Tongue (tissue), 2 donors: ENCODE results near the gene MYO9A. TPM values are rescaled to one million over a fixed set of nuclear protein-coding genes. Genes with fewer than 3 reads are reported as not detected.
"Not testable (repeated sequence)": the region's sequence is repeated elsewhere in the genome, so short reads cannot be mapped to it uniquely, and the experiment has no call there.

Experiments
- DNase-seq: peaks from one replicate; pipeline ENCODE4 v3.0.0-alpha.2; 2015
- total RNA-seq: library from RNA; depleted of rRNA; stranded (reverse); fragments of >200 nt; gene quantifications from one replicate; pipeline ENCODE4 v1.2.3, GENCODE V29; 2014

MYO9A gene
- total RNA-seq, 1 donor from 2014 or later: 111 TPM

DNA sequence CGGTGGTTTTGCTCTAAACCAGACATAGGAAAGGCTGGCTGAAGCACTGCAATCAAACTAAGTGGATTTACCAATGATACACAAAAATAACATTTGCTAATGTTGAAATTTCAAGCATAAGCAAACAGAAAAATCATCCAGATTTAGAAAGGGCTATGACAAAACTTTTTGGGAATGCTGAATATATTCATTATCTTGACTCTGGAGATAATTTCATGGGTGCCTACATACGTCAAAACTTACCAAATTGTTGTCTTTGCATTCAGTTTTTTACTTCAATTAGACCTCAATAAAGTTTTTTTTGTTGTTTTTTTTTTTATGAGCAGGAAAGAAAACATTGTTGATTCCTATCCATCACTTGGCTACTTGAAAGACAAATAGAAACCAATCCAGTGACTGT, 166.8 kb downstream of the MYO9A start:
- DNase-seq: no peak

DNA sequence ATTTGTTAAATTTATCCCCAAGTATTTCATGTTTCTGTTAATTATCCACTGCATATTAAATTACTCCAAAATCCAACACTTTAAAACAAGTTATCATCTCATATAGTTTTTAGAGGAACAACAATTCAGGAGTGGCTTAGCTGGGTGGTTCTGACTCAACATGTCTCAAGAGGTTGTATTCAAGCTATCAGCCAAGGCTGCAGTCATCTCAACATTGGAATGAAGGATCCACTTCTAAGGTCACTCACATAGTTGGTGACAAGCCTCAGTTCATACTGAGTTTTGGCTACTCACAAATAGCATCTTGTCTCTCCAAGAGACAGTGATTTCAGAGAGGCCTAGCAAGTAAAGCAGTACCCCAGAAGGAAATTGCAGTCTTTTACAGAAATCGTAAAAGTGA, 172.9 kb downstream of the MYO9A start:
- DNase-seq: no peak

DNA sequence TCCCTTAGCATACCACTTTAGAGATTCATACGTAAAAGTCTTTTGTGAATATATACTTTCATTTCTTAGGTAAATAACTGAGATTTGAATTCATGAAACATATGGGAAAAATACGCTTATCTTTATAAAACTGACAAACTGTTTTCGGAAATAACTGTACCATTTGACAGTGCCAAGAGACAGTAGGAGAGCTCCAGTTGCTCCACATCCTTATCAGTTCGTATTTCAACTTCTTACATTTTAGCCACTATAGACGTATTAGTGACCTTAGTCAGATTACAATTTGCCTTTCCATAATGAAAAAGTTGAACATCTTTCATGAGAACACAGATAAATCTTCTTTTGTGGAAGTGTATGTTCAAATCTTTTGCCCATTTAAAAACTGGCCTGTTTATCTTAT, 174.1 kb downstream of the MYO9A start:
- DNase-seq: no peak

DNA sequence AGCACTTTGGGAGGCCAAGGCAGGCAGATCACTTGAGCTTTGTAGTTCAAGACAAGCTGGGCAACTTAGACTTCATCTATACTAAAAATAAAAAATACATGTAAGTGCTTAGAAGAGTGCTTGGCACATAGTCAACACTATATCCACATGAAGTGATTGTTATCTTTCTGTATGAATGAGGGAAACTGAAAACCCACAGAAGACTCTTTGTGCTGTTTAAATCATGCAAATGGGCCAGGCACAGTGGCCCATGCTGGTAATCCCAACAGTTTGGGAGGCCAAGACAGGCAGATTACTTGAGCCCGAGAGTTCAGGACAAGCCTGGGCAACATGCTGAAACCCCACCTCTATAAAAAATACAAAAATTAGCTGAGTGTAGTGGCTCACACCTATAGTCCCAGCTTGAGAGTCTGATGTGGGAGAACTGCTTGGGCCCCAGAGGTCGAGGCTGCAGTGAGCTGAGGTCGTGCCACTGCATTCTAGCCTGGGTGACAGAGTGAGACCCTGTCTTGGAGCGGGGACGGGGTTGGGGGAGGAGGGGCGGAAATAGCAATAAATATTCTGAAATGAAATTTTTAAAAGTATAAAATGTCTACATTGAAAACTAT, 177.9 kb downstream of the MYO9A start:
- peak; percentile 2 for DNase-seq

DNA sequence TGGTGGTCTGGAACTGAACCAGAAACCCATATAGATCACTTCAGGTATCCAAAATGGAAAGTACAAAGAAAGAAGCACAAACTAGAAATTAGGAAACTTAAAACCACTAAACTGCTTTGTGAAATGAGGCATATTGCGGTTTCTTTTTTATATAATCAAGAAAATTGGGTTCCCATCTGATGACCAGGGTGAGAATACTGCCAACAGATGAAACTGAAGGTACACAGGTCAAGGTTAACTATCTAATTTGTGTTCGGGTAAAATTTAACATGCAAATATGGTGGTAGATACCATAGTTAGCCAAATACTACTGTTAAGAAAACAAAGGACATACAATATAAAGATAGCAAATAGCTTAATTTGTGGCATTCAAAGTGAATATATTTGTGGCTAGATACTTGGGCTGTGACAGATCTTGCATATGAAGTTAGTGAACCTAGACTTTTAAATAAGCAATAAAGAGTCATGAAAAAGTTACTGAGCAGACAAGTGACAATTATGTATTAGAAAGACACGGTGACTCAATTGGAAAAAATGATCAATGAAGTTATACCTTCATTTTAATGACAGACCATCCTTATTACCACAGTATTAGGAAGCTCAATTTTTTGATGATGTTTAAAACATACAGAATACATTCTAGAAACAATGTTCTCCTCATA, 180.2 kb downstream of the MYO9A start:
- DNase-seq: no peak

DNA sequence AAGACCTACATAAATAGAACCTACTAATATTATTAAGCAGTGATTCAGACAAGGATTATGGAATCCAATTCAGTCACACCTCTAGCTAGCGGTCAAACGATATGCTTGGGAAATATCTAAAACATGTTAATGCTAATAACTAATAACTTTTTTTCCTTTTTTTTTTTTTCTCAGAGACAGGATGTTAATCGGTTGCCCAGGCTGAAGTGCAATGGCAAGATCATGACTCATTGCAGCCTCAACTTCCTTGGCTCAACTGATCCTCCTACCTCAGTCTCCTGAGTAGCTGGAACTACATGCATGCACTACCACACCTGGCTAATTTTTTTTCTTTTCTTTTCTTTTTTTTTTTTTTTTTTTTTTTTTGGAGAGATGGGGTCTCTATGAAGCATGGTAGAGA, 183.5 kb downstream of the MYO9A start:
- no peak for DNase-seq

DNA sequence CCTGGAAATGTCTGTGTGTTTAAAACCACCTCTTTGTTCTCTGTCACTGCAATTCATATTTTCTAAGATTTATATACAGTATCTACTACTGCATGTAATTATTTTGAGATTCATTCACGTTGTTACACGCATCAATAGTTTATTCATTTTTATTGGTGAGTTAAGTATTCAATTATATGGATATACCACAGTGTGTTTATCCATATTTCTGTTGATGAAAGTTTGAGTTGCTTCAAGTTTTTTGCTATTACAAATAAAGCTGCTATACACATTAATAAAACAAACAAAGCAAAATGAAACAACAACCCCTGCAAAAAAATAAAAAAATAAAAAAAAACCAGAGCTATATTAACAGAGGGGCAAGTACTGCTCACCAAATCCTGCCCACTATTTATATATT, 185.3 kb downstream of the MYO9A start:
- DNase-seq: no peak

DNA sequence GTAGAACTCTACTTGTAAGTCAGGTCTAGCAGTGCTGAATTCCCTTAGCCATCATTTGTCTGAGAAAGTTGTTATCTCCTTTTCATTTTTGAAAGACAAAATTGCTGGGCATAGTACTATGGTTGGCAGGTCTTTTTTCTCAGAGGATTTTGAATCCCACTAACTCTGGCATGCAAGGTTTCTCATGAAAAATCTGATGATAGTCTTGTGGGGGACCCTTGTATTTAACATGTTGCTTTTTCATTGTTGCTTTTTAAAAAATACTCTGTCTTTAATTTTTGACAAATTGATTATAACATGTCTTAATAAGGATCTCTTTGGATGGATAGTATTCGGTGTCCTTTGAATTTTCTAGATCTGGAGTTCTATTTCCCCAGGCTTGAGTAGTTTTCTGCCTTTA, 186.7 kb downstream of the MYO9A start:
- no peak for DNase-seq

DNA sequence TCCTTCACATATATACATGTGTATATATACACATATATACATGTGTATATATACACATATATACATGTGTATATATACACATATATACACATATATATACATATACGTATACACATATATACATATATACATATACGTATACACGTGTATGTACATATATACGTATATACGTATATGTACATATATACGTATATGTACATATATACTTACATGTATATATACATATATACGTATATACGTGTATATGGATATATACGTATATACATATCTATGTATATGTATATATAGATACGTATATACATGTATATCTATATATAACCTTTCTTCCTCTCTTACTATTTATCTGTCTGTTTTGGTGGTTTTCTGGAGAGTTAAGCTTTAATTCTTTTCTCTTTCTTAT, 192.8 kb downstream of the MYO9A start:
- DNase-seq: no peak

DNA sequence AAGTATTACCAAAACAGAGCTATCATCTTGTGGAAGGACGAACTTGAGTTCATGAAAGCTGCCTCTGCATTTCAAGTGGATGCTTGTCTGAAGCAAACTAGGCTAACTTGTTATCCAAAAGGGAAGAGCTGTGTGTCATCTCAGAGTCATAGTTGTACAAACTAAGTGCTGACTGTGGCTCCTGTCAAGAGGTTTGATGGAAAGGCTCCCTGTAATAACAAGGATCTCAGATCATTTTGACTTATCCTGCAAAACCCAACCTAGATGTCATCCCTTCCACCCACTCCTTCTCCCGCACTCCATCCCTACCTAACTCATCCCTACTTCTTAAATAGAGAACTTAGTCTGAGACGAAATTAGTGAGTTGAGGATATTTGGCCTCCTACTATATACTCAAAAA, 196.8 kb downstream of the MYO9A start:
- DNase-seq: no peak

DNA sequence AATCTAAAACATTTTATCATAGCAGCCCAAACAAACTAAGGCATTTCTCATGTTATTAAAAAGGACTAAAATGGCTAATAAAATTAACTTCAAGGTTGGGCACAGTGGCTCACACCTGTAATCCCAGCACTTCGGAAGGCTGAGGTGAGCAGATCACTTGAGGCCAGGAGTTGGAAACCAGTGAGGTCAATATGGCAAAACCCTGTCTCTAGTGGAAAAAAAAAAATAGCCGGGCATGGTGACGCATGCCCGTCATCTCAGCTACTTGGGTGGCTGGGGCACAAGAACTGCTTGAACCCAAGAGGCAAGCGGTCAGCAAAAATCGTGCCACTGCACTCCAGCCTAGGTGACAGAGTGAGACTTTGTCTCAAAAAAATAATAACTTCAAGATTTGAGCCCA, 197.4 kb downstream of the MYO9A start:
- no peak for DNase-seq

DNA sequence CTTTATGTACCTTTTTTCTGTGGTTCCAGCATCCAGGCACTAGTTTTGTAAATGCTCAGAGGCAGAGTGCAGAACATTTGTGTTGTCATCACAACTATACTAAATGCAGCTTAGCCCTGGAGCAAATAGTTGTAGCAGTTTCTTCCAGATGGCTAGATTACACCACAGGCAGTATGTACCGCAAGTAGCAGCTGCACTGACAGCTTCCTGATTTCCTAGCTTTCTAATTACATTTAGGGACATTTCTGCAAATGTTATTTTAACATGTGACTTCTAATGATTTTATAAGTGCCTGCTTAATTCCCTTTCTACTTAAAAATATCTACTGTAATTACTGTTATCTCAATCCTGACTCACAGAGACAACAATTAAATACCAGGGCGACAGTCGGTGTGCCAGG, 201.1 kb downstream of the MYO9A start:
- DNase-seq: no peak

DNA sequence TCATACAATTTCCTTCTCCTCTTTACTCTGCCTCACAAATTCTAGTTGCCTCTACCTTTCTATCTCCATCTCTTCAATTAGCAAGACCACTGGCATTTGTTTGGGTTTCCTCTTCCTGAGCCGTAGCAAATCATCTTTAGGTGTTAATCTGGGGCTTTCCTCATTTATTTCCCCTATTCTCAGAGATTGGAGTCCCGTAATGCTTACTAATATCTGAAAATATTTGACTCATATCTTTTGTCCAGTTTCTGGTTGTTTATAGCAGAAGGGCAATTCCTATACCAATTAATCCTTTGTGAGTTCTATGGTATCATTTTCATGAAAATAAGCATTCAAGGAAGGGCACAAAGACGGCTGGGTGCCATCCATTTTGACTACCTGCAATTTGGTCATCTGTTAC, 203.9 kb downstream of the MYO9A start:
- DNase-seq: no peak

DNA sequence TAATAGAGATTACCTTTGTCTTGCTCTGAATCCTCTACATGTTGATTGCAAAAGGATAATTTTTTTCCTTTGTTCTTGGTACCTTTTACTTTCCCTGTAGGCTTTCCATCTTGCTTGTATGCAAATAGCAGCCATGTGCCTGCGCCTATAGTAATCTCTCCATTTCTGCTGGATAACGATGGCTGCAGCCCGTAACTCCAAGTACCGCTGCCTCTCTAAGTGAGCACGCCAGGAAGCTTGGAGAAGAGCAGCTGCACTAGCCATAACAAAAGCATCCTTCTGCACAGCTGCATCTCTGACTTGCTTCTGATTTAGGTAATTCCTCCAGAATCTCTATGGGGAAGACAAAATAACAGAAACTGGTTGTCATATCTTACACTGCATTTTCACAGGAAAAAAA, 218.3 kb downstream of the MYO9A start:
- DNase-seq: peak; percentile 8

DNA sequence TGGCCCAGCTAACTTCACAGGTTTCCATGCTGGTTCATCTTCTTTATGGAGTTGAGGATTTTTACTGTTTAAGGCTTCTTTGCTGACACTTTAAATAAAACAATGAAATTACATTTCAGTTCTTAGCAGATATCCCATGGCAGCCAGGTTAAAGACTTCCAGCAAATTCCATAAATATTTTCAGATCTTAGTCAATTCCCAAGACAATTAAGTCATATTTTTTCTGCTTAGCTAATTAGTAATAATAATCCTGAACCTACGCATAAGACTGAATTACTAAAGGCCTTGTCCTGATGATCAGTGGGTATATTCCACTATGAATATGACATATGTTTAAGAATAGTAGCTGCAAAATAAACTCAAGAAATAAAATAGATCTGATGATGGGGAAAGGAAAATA, 224.3 kb downstream of the MYO9A start:
- no peak for DNase-seq

DNA sequence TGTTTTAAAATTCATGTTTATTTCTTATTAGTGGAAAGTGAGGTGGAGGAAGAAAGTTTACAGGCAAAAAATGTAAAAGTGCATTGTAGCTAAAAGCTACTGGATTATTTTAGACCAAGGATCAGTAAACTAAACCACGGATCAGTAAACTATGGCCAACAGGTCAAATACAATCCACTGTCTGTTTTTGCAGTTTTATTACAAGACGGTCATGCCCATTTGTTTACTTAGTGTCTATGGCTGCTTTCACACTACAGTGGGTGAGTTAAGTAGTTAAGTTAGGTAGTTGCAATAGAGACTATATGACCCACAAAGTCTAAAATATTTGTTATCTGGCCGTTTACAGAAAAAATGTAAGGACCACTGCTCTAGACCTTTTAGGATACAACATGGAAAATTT, 225.6 kb downstream of the MYO9A start:
- no peak for DNase-seq

DNA sequence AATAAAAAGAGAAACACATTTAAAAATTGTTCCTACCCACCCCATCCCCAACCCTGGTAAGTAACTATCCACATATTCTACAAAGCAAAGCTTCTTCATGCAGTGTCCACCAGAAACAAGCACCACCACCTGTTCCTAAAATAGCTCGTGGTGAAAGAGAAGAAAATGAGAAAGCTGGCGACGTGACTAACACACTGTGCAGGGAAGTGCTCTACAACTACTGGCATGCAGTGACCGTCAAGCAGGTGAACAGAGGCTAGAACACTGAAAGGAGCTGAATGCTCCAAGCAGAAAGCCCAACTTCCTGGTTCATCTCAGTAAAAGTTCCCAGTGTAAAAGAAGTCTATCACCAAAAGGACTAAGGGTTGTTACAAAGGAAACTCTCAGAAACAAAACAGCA, 226.9 kb downstream of the MYO9A start:
- DNase-seq: peak; percentile 62

DNA sequence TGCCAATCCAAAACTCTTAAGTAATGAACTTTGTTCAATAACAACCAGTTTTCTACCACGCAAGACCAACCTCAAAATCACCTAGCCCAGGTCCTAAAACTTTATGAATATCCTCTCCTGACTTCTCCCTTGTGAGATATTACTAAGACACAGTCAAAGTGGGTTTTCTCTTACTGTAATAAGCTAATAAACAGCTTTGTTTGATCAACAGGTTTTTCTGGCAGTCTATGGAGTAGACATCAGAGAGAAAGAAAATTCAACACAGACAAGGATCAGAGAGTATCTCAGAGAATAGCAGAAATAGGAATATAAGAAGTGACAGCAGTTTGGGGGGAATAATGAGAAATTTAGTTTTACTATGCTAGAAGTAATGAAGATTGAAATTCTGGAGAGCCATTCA, 228.0 kb downstream of the MYO9A start:
- no peak for DNase-seq

DNA sequence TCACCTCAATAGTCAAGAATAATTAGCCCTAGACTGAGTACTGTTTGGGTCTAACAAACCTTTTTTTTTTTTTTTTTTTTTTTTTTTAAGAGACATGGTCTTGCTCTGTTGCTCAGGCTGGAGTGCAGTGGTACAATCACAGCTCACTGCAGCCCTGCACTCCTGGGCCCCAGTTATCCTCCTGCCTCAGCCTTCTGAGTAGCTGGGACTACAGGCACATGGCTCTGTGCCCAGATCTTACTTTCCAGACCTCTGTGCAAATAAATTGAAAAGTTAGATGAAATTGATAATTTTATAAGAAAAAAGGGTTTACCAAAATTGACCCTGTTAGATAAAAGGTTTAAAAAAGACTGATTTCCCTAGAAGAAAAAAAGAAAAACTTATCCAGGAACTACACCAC, 228.6 kb downstream of the MYO9A start:
- no peak for DNase-seq

DNA sequence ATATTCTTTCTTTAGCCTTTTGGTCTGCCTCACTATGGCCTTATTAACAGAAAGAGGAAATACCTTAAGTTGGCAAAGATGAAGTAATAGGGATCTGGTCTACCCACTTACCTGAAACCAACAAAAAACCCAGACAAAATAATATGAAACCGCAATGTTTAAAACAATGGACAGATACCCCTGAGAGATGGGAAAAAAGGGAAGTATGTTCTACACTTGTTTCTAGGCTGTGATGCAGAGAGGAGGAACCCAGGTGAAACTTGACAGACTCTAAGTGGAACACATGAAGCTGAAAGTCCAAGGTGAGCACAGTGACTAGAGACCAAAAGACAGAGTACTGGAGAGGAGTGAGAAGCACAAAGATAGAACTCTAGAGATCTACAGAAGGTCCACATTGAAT, 229.2 kb downstream of the MYO9A start:
- DNase-seq: no peak

DNA sequence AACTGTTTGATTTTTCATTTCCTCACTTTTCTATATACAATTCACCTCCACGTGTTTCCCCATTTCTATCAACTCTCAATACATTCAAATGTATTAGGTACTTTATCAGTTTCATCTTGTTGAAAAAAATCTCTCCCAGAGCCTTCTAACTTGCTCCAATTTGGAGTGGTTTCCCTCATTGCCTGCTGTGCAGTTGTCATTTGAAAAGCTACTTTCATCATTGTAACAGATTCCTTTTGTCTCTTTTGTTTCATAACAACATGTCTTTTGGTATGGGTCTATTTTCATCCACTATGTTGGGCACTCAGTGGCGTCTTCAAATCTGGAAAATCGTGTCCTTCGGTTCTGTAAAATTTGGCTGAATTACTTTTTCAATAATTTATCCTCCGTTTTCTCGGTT, 232.6 kb downstream of the MYO9A start:
- no peak for DNase-seq

DNA sequence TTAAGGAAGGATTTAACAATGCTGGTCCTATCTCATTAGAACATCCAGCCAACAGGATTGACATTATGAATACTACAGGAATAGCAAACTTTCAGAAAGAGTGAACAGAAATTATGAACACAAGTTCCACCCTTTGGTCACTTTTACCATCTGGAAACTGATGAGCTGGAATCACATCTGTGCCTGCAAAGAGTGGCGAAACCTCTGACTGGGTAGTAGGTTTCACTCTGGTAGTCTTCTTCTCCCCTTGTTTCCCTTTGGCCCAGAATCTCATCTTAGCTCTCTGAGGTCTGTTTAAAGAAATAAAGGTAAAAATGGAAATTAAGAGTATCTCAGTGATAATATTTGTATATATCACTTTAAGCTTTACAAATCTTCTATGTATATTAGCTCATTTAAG, 234.5 kb downstream of the MYO9A start:
- DNase-seq: no peak

DNA sequence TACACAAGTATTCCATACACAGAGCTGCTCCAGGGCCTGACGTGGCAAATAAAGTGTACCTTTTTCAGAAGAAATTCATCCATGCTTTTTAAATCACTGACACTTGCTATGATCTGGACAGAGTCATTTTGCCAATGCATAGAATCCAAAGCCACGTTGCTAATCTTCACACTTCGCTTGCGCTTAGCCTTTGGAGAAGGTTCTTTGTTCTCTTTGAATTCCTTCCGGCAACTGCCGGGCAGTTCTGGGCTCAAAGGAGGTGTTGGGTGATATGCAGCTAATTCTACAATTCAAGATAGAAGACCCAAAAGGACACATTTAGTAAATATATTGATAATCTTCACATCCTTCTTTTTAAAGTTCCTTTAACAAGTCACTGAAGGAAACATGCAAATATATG, 237.7 kb downstream of the MYO9A start:
- no peak for DNase-seq

DNA sequence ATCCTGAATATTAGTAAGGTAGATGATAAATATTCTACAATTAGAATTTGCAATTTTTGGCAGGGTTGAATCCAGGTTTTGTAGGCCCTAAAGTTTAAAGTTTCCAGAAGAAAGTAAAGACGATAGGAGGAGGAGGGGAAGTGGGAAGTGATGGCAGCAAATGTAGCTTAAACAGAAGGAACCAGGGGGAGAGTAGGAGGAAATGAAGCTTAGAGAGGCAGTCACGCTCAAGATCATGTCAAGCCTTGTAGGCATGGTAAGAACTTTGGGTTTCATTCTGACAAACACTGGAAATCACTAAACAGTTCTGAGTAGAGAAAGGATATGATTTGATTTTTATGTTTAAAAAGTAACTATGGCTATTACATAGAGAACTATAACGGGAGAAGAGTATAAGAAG, 243.7 kb downstream of the MYO9A start:
- no peak for DNase-seq

DNA sequence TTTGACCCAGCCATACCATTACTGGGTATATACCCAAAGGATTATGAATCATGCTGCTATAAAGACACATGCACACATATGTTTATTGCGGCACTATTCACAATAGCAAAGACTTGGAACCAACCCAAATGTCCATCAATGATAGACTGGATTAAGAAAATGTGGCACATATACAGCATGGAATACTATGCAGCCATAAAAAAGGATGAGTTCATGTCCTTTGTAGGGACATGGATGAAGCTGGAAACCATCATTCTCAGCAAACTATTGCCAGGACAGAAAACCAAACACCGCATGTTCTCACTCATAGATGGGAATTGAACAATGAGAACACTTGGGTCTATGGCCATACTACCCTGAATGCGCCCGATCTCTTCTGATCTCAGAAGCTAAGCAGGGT, 259.7 kb downstream of the MYO9A start:
- not testable (repeated sequence) for DNase-seq
